Tibial nerve (tissue), 4 donors: ENCODE results near the gene MOSPD3. TPM values are rescaled to one million over a fixed set of nuclear protein-coding genes. Genes with fewer than 3 reads are reported as not detected.
A peak's percentile ranks its signal among the peaks of the same experiment; 100 is the strongest.

Experiments
- DNase-seq, 2 donors: peaks; one replicate each; pipeline ENCODE4 v3.0.0-alpha.2; 2019; ENCODE audit warnings: low spot score in 2 of 2
- H3K27ac ChIP-seq, 4 donors: fragments of 200-600 bp; sonication (generic) in 3 of 4; one replicate each; pipeline ENCODE4 v1.5.1; 2017 to 2019; ENCODE audit warnings: mild to moderate bottlenecking in 1 of 4
- H3K27me3 ChIP-seq, 2 donors: fragments of 200-600 bp; sonication (generic) in 1 of 2; one replicate each; pipeline versions ENCODE4 v1.5.1 to v1.6.0; 2017 to 2019
- H3K36me3 ChIP-seq, 3 donors: fragments of 200-600 bp; sonication (generic); one replicate each; pipeline ENCODE4 v1.5.1; 2018 to 2019
- H3K4me1 ChIP-seq, 4 donors: fragments of 200-600 bp; sonication (generic) in 3 of 4; one replicate each; pipeline ENCODE4 v1.5.1; 2017 to 2019
- H3K4me3 ChIP-seq, 4 donors: fragments of 200-600 bp; sonication (generic) in 3 of 4; one replicate each; pipeline ENCODE4 v1.5.1; 2017 to 2019; ENCODE audit warnings: mild to moderate bottlenecking in 1 of 4, moderate library complexity in 1 of 4
- H3K9me3 ChIP-seq, 4 donors: fragments of 200-600 bp; sonication (generic) in 3 of 4; one replicate each; pipeline ENCODE4 v1.5.1; 2017 to 2019
- CTCF ChIP-seq, 5 experiments: fragments of 200-600 bp in 3 of 5; fragments of 450-650 bp in 2 of 5; sonication (generic) in 3 of 5; IDR thresholded peaks; one replicate each; pipeline ENCODE4 v1.5.1; 2016 to 2019; ENCODE audit warnings: antibody characterized with exemption in 5 of 5, mild to moderate bottlenecking in 3 of 5, moderate library complexity in 2 of 5
- EP300 ChIP-seq, 2 donors: sonication (generic); formaldehyde crosslinking; IDR thresholded peaks; one replicate each; pipeline ENCODE4 v1.6.1; 2017; ENCODE audit warnings: antibody characterized with exemption in 2 of 2, mild to moderate bottlenecking in 1 of 2
- POLR2A ChIP-seq, 2 donors: fragments of 450-650 bp; IDR thresholded peaks; one replicate each; pipeline ENCODE4 v1.6.1; 2017; ENCODE audit warnings: antibody characterized with exemption in 2 of 2, mild to moderate bottlenecking in 2 of 2, moderate library complexity in 2 of 2
- WGBS, 2 donors: methylation state at CpG; one replicate each; pipeline ENCODE4 v1.1.5; 2018; 5-methylcytosine and 5-hydroxymethylcytosine counted together
- total RNA-seq, 4 donors: library from RNA; depleted of rRNA; stranded (reverse); fragments of >200 nt; gene quantifications; one replicate each; pipeline ENCODE4 v1.1.0, GENCODE V29; 2016

Gene MOSPD3
- total RNA-seq, 4 donors from 2014 or later: 9.4 to 31.2 (median 24.3) TPM

GRCh38 chr7:100602889-100603725, 9.2 kb upstream of the MOSPD3 start:
- peak overlapping the region; percentile 70 to 91 (median 86) for H3K27ac ChIP-seq
- TF ChIP-seq CTCF (IDR thresholded peaks at IDR 0.05) (no peak), EP300 (IDR thresholded peaks at IDR 0.05) (peak in 1 of 2 donors; percentile 74)

GRCh38 chr7:100603726-100604027, 8.7 kb upstream of the MOSPD3 start:
- Histone ChIP-seq H3K4me1 (peaks cover 0 to 66% (median 8%) of the 10 kb centered on the region in 4 donors), H3K36me3 (peaks cover 0 to 4% (median 0%) of the 10 kb centered on the region in 3 donors), H3K27me3 (no peaks in the 10 kb centered on the region), H3K9me3 (no peaks in the 10 kb centered on the region), H3K4me3 (peak overlapping the region; percentile 60 to 85 (median 74)), H3K27ac (peak overlapping the region; percentile 70 to 91 (median 86))
- no peak for DNase-seq
- TF ChIP-seq EP300 (IDR thresholded peaks at IDR 0.05): no peak
- no peak for TF ChIP-seq CTCF (IDR thresholded peaks at IDR 0.05)
- no peak for TF ChIP-seq POLR2A (IDR thresholded peaks at IDR 0.05)
- 8 to 9% methylated on average over 7 to 9 of the region's 10 CpGs for WGBS, 2 donors

More at GRCh38 chr7:100602889-100603725, 9.2 kb upstream of the MOSPD3 start:
- H3K4me3 ChIP-seq: peak overlapping the region; percentile 60 to 85 (median 74)
- peaks cover 0 to 66% (median 8%) of the 10 kb centered on the region in 4 donors for H3K4me1 ChIP-seq
- WGBS, 2 donors: 23 to 39% methylated on average over 17 to 21 of the region's 21 CpGs
- peaks cover 0 to 4% (median 0%) of the 10 kb centered on the region in 3 donors for H3K36me3 ChIP-seq
- H3K9me3 ChIP-seq: no peaks in the 10 kb centered on the region
- H3K27me3 ChIP-seq: no peaks in the 10 kb centered on the region
- DNase-seq: peak; percentile 76 to 88

GRCh38 chr7:100604028-100604975, 8.0 kb upstream of the MOSPD3 start:
- Histone ChIP-seq H3K36me3 (peaks cover 0 to 4% (median 0%) of the 10 kb centered on the region in 3 donors), H3K4me3 (peak overlapping the region; percentile 60 to 85 (median 74)), H3K4me1 (peaks cover 0 to 66% (median 8%) of the 10 kb centered on the region in 4 donors), H3K27me3 (no peaks in the 10 kb centered on the region), H3K27ac (peak overlapping the region; percentile 70 to 91 (median 86)), H3K9me3 (no peaks in the 10 kb centered on the region)
- WGBS, 2 donors: 1% methylated on average over 17 to 49 of the region's 70 CpGs
- TF ChIP-seq POLR2A (IDR thresholded peaks at IDR 0.05) (peak; percentile 35 to 71), EP300 (IDR thresholded peaks at IDR 0.05) (peak in 1 of 2 donors; percentile 61), CTCF (IDR thresholded peaks at IDR 0.05) (peak; percentile 34 to 75 (median 47))
- peak; percentile 50 to 57 for DNase-seq

GRCh38 chr7:100604976-100605911, 7.1 kb upstream of the MOSPD3 start:
- Histone ChIP-seq H3K4me1 (peaks cover 0 to 58% (median 8%) of the 10 kb centered on the region in 4 donors), H3K27me3 (no peaks in the 10 kb centered on the region), H3K36me3 (peaks cover 0 to 4% (median 0%) of the 10 kb centered on the region in 3 donors), H3K4me3 (peak overlapping the region; percentile 60 to 85 (median 74)), H3K27ac (peak overlapping the region; percentile 70 to 91 (median 86)), H3K9me3 (no peaks in the 10 kb centered on the region)
- DNase-seq: no peak
- no peak for TF ChIP-seq CTCF (IDR thresholded peaks at IDR 0.05)
- 8 to 14% methylated on average over 49 to 56 of the region's 68 CpGs for WGBS, 2 donors
